SK-N-SH (cell line): Measurements from ENCODE around the gene MRRF. TPM values are rescaled to one million over a fixed set of nuclear protein-coding genes. Genes with fewer than 3 reads are reported as not detected.

ENCODE experiments used
- CTCF ChIA-PET: fragments of 300-600, 350-600 bp; formaldehyde crosslinking; extraction: SDS; loops from one replicate; lab custom pipeline; 2021; lab: Yijun Ruan, JAX
- POLR2A ChIA-PET: fragments of 350-600 bp; sonication (Branson Sonifier 250); formaldehyde crosslinking; extraction: SDS; loops from one replicate; lab custom pipeline; 2020; ENCODE audit warnings: antibody characterized with exemption, inconsistent platforms; lab: Yijun Ruan, JAX
- DNase-seq: peaks from one replicate; pipeline ENCODE4 v3.0.0; 2012
- H2AFZ ChIP-seq: fragments of 200-600 bp; sonication (generic); 2 replicates; pipeline ENCODE4 v1.8.1; 2016; ENCODE audit warnings: antibody characterized with exemption, mild to moderate bottlenecking, low read depth
- H3F3A ChIP-seq: fragments of 200-600 bp; sonication (generic); replicated peaks from 2 replicates; pipeline ENCODE3; 2016; ENCODE audit warnings: antibody characterized with exemption, mild to moderate bottlenecking; ENCODE audit not compliant: insufficient read depth
- H3K27ac ChIP-seq, 2 experiments: fragments of 200-500 bp in 1 of 2; fragments of 200-600 bp in 1 of 2; sonication (Bioruptor generic) in 1 of 2; sonication (generic), shearing (Covaris generic) in 1 of 2; 2 replicates each; pipeline versions ENCODE4 v1.5.1 to v1.6.1; 2014 to 2016; ENCODE audit warnings: low read depth in 2 of 2, inconsistent platforms in 1 of 2, low read length in 1 of 2, mild to moderate bottlenecking in 1 of 2, mixed read lengths in 1 of 2
- H3K27me3 ChIP-seq: fragments of 200-600 bp; sonication (generic), shearing (Covaris generic); 2 replicates; pipeline ENCODE4 v1.6.1; 2016; ENCODE audit warnings: mixed run types; ENCODE audit not compliant: insufficient read depth
- H3K36me3 ChIP-seq, 2 experiments: fragments of 200-500 bp in 1 of 2; fragments of 200-600 bp in 1 of 2; sonication (Bioruptor generic) in 1 of 2; sonication (generic) in 1 of 2; replicated peaks in 1 of 2; 2 replicates each; pipeline versions ENCODE3 to v1.5.1; 2014 to 2016; ENCODE audit warnings: low read length in 1 of 2, mild to moderate bottlenecking in 1 of 2; ENCODE audit not compliant: insufficient read depth in 2 of 2, control insufficient read depth in 1 of 2
- H3K4me1 ChIP-seq, 2 experiments: fragments of 200-500 bp in 1 of 2; fragments of 200-600 bp in 1 of 2; sonication (Bioruptor generic) in 1 of 2; sonication (generic), shearing (Covaris generic) in 1 of 2; 2 replicates each; pipeline versions ENCODE4 v1.5.1 to v1.6.1; 2014 to 2016; ENCODE audit warnings: low read depth in 1 of 2, low read length in 1 of 2, mixed run types in 1 of 2; ENCODE audit not compliant: insufficient read depth in 2 of 2, control insufficient read depth in 1 of 2
- H3K4me2 ChIP-seq: fragments of 200-600 bp; sonication (generic), shearing (Covaris generic); 2 replicates; pipeline ENCODE4 v1.6.1; 2017; ENCODE audit warnings: mixed run types
- H3K4me3 ChIP-seq, 2 experiments: fragments of 200-500 bp in 1 of 2; fragments of 200-600 bp in 1 of 2; sonication (Bioruptor generic) in 1 of 2; sonication (generic), shearing (Covaris generic) in 1 of 2; 2 replicates each; pipeline versions ENCODE4 v1.5.1 to v1.8.1; 2014 to 2016; ENCODE audit warnings: low read depth in 2 of 2, inconsistent platforms in 1 of 2, low read length in 1 of 2, mild to moderate bottlenecking in 1 of 2, mixed read lengths in 1 of 2, moderate library complexity in 1 of 2
- H3K79me2 ChIP-seq: fragments of 200-600 bp; sonication (generic); 2 replicates; pipeline ENCODE4 v1.8.1; 2017; ENCODE audit warnings: mild to moderate bottlenecking; ENCODE audit not compliant: insufficient read depth
- H3K9ac ChIP-seq: fragments of 200-600 bp; sonication (generic); 2 replicates; pipeline ENCODE4 v1.6.1; 2017; ENCODE audit warnings: mixed run types
- H3K9me2 ChIP-seq: fragments of 200-600 bp; sonication (generic); 2 replicates; pipeline ENCODE4 v1.6.1; 2017; ENCODE audit warnings: mixed run types
- H3K9me3 ChIP-seq: fragments of 200-600 bp; sonication (generic); 2 replicates; pipeline ENCODE4 v1.6.1; 2017; ENCODE audit warnings: mixed run types, mild to moderate bottlenecking, moderate library complexity
- H4K20me1 ChIP-seq: fragments of 200-600 bp; sonication (generic); 2 replicates; pipeline ENCODE4 v1.6.1; 2017; ENCODE audit warnings: mild to moderate bottlenecking, mixed run types; ENCODE audit not compliant: insufficient read depth
- CHD2 ChIP-seq: fragments of 150-350 bp; IDR thresholded peaks from 2 replicates; pipeline ENCODE4 v1.6.1; 2018; ENCODE audit warnings: low read length; ENCODE audit not compliant: partially characterized antibody
- CTCF ChIP-seq: fragments of 200-600 bp; sonication (generic); IDR thresholded peaks from 2 replicates; pipeline ENCODE4 v1.6.1; 2017; ENCODE audit warnings: antibody characterized with exemption, mild to moderate bottlenecking, moderate library complexity
- ELF1 ChIP-seq: IDR thresholded peaks from 2 replicates; pipeline ENCODE4 v1.4.0; 2012
- EP300 ChIP-seq, 2 experiments: IDR thresholded peaks; 2 replicates each; pipeline versions ENCODE4 v1.4.0 to v1.6.1; 2012; ENCODE audit warnings: borderline replicate concordance in 1 of 2, low read depth in 1 of 2, low read length in 1 of 2
- FOSL2 ChIP-seq: IDR thresholded peaks from 2 replicates; pipeline ENCODE4 v1.4.0; 2012; ENCODE audit warnings: low read depth, mild to moderate bottlenecking, moderate library complexity, borderline replicate concordance
- FOXJ3 ChIP-seq: sonication (generic); formaldehyde crosslinking; IDR thresholded peaks from 2 replicates; pipeline ENCODE4 v1.5.1; 2020; ENCODE audit warnings: mild to moderate bottlenecking, missing genetic modification reagents
- GABPA ChIP-seq: IDR thresholded peaks from 2 replicates; pipeline ENCODE4 v1.4.0; 2012; ENCODE audit warnings: low read depth, mild to moderate bottlenecking
- GATA2 ChIP-seq: sonication (generic); formaldehyde crosslinking; IDR thresholded peaks from 2 replicates; pipeline ENCODE4 v1.5.0; 2020; ENCODE audit warnings: mild to moderate bottlenecking, missing genetic modification reagents
- IRF3 ChIP-seq: fragments of 150-350 bp; IDR thresholded peaks from 2 replicates; pipeline ENCODE4 v1.6.1; 2016; ENCODE audit warnings: mild to moderate bottlenecking, low read depth, low read length
- JUND ChIP-seq: IDR thresholded peaks from 2 replicates; pipeline ENCODE4 v1.4.0; 2012
- MAX ChIP-seq: IDR thresholded peaks from 2 replicates; pipeline ENCODE4 v1.4.0; 2012; ENCODE audit warnings: low read depth
- MEF2A ChIP-seq: IDR thresholded peaks from 2 replicates; pipeline ENCODE4 v1.4.0; 2012; ENCODE audit warnings: low read depth, borderline replicate concordance
- NFIC ChIP-seq: IDR thresholded peaks from 2 replicates; pipeline ENCODE4 v1.4.0; 2012; ENCODE audit warnings: borderline replicate concordance
- NRF1 ChIP-seq: IDR thresholded peaks from 2 replicates; pipeline ENCODE4 v1.6.1; 2012; ENCODE audit warnings: low read depth, mild to moderate bottlenecking, low read length
- RAD21 ChIP-seq: IDR thresholded peaks from 2 replicates; pipeline ENCODE4 v1.6.1; 2012; ENCODE audit warnings: mild to moderate bottlenecking, low read length
- RCOR1 ChIP-seq: fragments of 150-350 bp; IDR thresholded peaks from 2 replicates; pipeline ENCODE4 v1.6.1; 2017; ENCODE audit warnings: antibody characterized with exemption, low read length
- SMC3 ChIP-seq: IDR thresholded peaks from 2 replicates; pipeline ENCODE4 v1.6.1; 2012; ENCODE audit warnings: low read depth, low read length, improper control_type of control experiment
- TAF1 ChIP-seq: IDR thresholded peaks from 2 replicates; pipeline ENCODE4 v1.6.1; 2012; ENCODE audit warnings: low read depth, mild to moderate bottlenecking, low read length, moderate library complexity, borderline replicate concordance
- USF2 ChIP-seq: fragments of 150-350 bp; IDR thresholded peaks from 2 replicates; pipeline ENCODE4 v1.6.1; 2017; ENCODE audit warnings: antibody characterized with exemption, low read length, low read depth, borderline replicate concordance
- ZBTB33 ChIP-seq: IDR thresholded peaks from 2 replicates; pipeline ENCODE4 v1.4.0; 2012; ENCODE audit warnings: low read depth, borderline replicate concordance
- WGBS: methylation state at CpG from one replicate; pipeline ENCODE4 v1.1.6; 2017; ENCODE audit warnings: low lambda C conversion rate; 5-methylcytosine and 5-hydroxymethylcytosine counted together
- polyA plus RNA-seq, 3 experiments: library from polyadenylated mRNA; depleted of rRNA; stranded (reverse); fragments of >200 nt; gene quantifications; 2 replicates each; pipeline ENCODE4 v1.2.3, GENCODE V29; 2012

MRRF gene
- polyA plus RNA-seq, 1 of the 3 experiments (the other 2 are of a cell fraction): 35.1 TPM

GRCh38 chr9:122349201-122349600 is 84.5 kb downstream of the MRRF start:
- Histone ChIP-seq H3K4me3 (no peak overlapping the region), H3K9ac (no peak overlapping the region), H3K4me2 (no peak overlapping the region), H3K9me2 (no peaks in the 10 kb centered on the region), H4K20me1 (no peaks in the 10 kb centered on the region), H3K9me3 (no peaks in the 10 kb centered on the region), H2AFZ (no peak overlapping the region), H3K27ac (no peak overlapping the region), H3K4me1 (peaks cover 0 to 6% of the 10 kb centered on the region in 2 experiments; a peak in 1 of 4 replicates), H3K79me2 (no peaks in the 10 kb centered on the region), H3F3A (no peaks in the 10 kb centered on the region), H3K36me3 (no peaks in the 10 kb centered on the region)
- 71% methylated on average over 4 of the region's 4 CpGs for WGBS
- CTCF ChIA-PET: interaction anchor here (1.7 to 21.3 kb wide), 11 partner anchors 8 to 253 kb away, joined by 7 to 528 read pairs (median 20); partner anchors contain the start of gene TTLL11
- POLR2A ChIA-PET: no interaction called here
- TF ChIP-seq IRF3 (no peak), FOXJ3 (CRISPR knock-in tag) (no peak), GABPA (no peak), MEF2A (no peak), TAF1 (no peak), RAD21 (no peak), NRF1 (no peak), RCOR1 (no peak), EP300 (IDR thresholded peaks at IDR 0.05; ENCODE audit: borderline replicate concordance in 1 of 2, low read depth in 1 of 2, low read length in 1 of 2) (no peak), CHD2 (no peak), ELF1 (no peak), USF2 (no peak), GATA2 (CRISPR knock-in tag) (no peak), SMC3 (no peak), FOSL2 (no peak), CTCF (no peak), ZBTB33 (no peak), JUND (no peak), NFIC (no peak), MAX (no peak)
- TF ChIP-seq, all 33 proteins: peak for 0
- no peak for DNase-seq
- no peaks in the 10 kb centered on the region for H3K27me3 ChIP-seq
